GM12865 (cell line): ENCODE data around the gene STX11.

ENCODE experiments used
- DNase-seq: peaks from one replicate; pipeline ENCODE4 v3.0.0; 2010; ENCODE audit warnings: low read depth
- H3K4me3 ChIP-seq: 2 replicates; pipeline ENCODE4 v1.5.1; 2011; ENCODE audit warnings: mild to moderate bottlenecking, low read depth, low read length, control low read depth
- TF ChIP-seq, protein P1 (sequence below): IDR thresholded peaks from 2 replicates; pipeline ENCODE4 v1.5.1; 2011; ENCODE audit warnings: low read length, control low read depth, low read depth, inconsistent platforms; ENCODE audit not compliant: insufficient read depth; ENCODE audit errors: missing control alignments

The STX11 gene

GRCh38 chr6:144219056-144219685 is 68.9 kb downstream of the STX11 start:
- H3K4me3 ChIP-seq = no peak overlapping the region
- TF ChIP-seq, protein P1, sequence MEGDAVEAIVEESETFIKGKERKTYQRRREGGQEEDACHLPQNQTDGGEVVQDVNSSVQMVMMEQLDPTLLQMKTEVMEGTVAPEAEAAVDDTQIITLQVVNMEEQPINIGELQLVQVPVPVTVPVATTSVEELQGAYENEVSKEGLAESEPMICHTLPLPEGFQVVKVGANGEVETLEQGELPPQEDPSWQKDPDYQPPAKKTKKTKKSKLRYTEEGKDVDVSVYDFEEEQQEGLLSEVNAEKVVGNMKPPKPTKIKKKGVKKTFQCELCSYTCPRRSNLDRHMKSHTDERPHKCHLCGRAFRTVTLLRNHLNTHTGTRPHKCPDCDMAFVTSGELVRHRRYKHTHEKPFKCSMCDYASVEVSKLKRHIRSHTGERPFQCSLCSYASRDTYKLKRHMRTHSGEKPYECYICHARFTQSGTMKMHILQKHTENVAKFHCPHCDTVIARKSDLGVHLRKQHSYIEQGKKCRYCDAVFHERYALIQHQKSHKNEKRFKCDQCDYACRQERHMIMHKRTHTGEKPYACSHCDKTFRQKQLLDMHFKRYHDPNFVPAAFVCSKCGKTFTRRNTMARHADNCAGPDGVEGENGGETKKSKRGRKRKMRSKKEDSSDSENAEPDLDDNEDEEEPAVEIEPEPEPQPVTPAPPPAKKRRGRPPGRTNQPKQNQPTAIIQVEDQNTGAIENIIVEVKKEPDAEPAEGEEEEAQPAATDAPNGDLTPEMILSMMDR = peak; percentile 54
- peak; percentile 65 for DNase-seq

GRCh38 chr6:144220031-144220790 is 69.9 kb downstream of the STX11 start:
- TF ChIP-seq, protein P1 = no peak
- H3K4me3 ChIP-seq = no peak overlapping the region
- no peak for DNase-seq

DNA sequence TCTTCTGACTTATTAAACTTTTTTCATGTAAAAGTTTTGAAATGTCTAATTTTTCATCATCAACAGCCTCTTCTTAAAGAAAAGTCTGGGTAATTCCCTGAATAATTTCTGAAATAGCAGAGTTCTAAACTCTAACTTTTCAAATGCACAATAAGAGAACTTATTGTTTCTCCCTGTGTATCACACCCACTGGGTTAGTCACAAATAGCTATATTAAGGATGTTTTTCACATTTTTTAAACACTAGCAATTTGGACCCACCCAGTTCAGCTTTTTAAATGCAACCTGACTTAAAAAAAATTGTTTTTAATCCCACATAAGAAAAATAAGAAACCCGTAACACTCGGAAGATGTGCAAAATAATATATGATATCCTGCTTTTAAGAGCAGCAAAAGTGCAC is 73.4 kb downstream of the STX11 start:
- TF ChIP-seq, protein P1 = no peak
- H3K4me3 ChIP-seq = no peak overlapping the region
- no peak for DNase-seq

GRCh38 chr6:144231721-144232120 is 81.4 kb downstream of the STX11 start:
- no peak overlapping the region for H3K4me3 ChIP-seq
- no peak for DNase-seq
- TF ChIP-seq, protein P1 = no peak

DNA sequence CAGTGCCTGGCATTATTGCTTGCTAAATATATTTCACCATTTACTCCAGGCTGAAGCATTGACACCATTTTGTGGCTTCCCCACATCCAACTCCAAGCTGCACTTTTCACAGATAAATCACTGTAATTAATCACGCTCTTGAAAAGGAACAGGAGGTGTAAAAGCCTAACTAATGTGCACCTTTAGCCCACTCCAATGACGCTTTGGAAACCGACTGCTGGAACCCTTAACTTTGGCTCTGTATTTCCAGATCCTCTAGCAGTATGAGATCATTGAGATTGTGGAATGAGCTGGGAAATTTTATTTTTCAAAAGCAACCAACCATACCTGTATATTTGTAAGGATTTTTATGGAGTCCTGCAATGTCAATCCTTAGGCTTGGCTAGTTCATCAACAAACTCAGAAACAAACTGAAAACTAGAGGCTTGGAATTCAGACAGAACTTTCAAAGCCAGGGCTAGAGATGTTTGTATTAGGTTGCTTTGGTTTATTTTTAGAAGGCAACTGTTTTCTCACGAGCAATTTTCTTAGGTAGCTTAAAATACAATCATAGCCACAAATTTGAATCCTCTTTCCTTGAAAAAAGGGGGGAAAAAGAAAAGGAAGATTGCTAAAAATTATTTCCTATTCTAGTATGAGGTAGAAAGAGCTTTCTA is 82.0 kb downstream of the STX11 start:
- DNase-seq = no peak
- TF ChIP-seq, protein P1 = no peak
- H3K4me3 ChIP-seq = no peak overlapping the region

GRCh38 chr6:144232832-144233230 is 82.5 kb downstream of the STX11 start:
- TF ChIP-seq, protein P1 = no peak
- DNase-seq = no peak

More at GRCh38 chr6:144232832-144233230, 82.5 kb downstream of the STX11 start:
- no peak overlapping the region for H3K4me3 ChIP-seq
